ENCODE results near the gene ANKRD55.
"Not testable (repeated sequence)": the region's sequence is repeated elsewhere in the genome, so short reads cannot be mapped to it uniquely, and the experiment has no call there.

The ANKRD55 gene

DNA sequence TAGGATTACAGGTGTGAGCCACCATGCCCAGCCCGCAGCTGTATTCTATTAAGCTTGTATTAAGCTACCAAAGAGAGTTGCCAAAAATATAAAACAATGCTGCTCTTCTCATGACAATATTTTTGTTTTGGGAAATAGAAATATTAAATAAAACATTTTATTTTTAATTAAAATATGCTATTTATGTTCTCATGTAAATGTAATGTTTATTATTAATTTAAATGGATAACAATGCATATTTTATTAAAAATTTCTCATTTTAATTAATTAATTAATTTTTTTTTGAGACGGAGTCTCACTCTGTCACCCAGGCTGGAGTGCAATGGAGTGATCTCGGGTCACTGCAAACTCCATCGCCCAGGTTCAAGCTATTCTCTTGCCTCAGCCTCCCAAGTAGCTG, 117.5 kb downstream of the ANKRD55 start:
- in situ Hi-C loops (cut with MboI; ENCODE audit: low sequenced_read_pairs): no loop called here

- in situ Hi-C loops (cut with MboI; ENCODE audit: low sequenced_read_pairs): no loop called here
Measured at GRCh38 chr5:56112526-56113121, 120.5 kb downstream of the ANKRD55 start.

DNA sequence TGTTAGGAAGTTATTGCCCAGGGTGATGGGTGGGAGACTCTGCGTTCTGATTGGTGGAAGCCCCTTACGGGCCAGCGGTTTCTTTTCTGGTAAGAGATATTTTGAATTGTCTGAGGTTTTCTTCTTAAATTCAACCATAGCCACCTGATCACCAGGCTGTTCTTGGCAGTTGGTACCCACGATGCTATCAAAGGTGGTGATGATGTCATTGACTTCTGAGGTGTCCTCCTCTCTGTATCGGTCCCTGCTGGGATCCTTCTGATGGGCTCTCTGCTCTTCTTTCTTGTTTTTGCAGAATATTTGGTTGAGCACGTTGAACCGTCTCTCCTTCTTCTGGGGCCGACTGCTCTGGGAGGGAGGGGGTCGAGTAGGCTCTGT, 121.7 kb downstream of the ANKRD55 start:
- in situ Hi-C loops (cut with MboI; ENCODE audit: low sequenced_read_pairs): no loop called here

DNA sequence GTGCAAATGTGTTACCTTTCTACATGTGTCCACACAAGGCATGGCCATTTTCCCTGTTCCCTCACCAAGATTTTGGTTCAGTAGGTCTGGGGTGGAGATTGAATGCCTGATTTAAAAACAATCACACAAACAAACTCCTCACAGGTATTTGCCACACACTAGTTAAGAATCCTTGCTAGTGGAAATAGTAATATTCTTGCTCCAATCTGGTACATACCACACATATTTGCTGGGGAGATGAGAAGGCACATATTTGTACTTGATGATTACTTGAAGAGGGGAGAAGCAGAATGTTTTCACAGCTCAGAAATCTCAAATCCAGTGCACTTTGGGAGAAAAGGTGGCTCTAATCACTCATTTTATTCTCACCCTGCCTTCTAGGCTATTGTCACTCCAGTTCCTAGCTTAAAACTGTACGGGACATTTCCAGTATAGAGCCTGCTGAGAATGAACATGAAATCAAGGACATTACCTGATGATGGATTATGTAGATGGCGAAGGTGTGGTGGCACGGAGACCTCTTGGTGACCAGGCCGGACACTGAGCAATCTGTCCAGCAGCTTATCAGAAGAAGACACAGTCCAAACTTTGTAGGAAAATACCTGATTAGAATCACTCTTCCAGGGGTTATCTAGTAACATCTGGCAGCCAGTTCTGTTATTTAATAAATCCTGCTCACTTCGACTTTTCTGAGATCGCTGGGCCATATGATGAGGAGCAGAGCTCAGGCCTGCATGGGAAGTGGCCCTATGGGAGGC, 122.3 kb downstream of the ANKRD55 start:
- in situ Hi-C loops (cut with MboI; ENCODE audit: low sequenced_read_pairs): no loop called here

DNA sequence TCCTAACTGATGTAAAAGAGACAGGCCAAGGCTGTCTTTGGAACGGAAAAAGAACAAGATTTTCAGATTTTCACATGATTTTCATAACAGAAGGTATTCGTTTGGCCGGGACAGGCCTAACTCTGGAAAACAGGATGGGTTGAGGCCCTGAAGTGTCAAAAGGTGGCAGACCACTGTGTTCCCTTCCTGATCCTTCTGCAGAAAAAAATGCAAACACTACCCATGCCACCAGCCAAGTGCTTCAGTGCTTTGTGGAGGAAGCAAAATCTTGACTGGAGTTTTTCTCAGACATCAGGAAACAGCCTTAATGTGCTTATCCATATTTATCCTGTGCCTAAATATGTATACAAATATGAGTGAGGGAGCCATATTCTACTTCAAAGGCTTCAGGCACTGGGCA, 124.9 kb downstream of the ANKRD55 start:
- in situ Hi-C loops (cut with MboI; ENCODE audit: low sequenced_read_pairs): no loop called here

GRCh38 chr5:56106837-56107236, 126.3 kb downstream of the ANKRD55 start:
- in situ Hi-C loops (cut with MboI; ENCODE audit: low sequenced_read_pairs): no loop called here

GRCh38 chr5:56105511-56106291, 127.4 kb downstream of the ANKRD55 start:
- in situ Hi-C loops (cut with MboI; ENCODE audit: low sequenced_read_pairs): no loop called here

GRCh38 chr5:56102889-56103288, 130.2 kb downstream of the ANKRD55 start:
- in situ Hi-C loops (cut with MboI; ENCODE audit: low sequenced_read_pairs): no loop called here

DNA sequence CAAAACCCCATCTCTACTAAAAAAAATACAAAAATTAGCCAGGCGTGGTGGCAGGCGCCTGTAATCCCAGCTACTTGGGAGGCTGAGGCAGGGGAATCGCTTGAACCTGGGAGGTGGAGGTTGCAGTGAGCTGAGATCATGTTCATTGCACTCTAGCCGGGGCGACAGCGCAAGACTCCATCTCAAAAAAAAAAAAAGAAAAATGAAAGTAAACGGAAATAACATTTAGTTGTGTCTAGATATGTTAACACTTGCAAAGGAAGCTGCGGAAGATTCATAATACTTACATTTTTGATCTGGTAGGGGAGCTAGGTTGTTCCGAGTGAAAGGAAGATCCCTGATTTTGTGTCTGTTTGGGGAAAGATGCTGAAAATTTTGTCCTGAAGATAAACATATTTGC, 130.9 kb downstream of the ANKRD55 start:
- in situ Hi-C loops (cut with MboI; ENCODE audit: low sequenced_read_pairs): not testable (repeated sequence)

GRCh38 chr5:56101180-56101579, 131.9 kb downstream of the ANKRD55 start:
- in situ Hi-C loops (cut with MboI; ENCODE audit: low sequenced_read_pairs): no loop called here

GRCh38 chr5:56100439-56101176, 132.5 kb downstream of the ANKRD55 start:
- in situ Hi-C loops (cut with MboI; ENCODE audit: low sequenced_read_pairs): no loop called here

- in situ Hi-C loops (cut with MboI; ENCODE audit: low sequenced_read_pairs): no loop called here
Measured at GRCh38 chr5:56099346-56099745, 133.8 kb downstream of the ANKRD55 start.

DNA sequence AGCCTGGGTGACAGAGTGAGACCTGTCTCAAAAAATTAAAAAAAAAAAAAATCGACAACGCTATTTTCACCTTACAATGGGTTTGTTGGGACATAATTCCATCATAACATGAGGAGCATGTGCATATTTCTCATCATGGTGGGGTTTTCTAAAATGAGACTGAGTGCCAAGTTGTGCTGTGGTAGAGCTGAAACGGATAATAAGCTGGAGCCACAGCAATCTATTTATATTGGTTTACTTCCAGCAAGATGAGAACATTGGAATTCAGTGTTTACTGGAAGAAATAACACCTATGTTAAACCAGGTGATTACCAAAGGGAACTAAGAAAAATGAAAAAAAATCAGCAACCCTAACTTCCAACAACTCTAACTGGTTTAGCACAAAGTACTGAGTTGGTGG, 136.1 kb downstream of the ANKRD55 start:
- in situ Hi-C loops (cut with MboI; ENCODE audit: low sequenced_read_pairs): no loop called here

DNA sequence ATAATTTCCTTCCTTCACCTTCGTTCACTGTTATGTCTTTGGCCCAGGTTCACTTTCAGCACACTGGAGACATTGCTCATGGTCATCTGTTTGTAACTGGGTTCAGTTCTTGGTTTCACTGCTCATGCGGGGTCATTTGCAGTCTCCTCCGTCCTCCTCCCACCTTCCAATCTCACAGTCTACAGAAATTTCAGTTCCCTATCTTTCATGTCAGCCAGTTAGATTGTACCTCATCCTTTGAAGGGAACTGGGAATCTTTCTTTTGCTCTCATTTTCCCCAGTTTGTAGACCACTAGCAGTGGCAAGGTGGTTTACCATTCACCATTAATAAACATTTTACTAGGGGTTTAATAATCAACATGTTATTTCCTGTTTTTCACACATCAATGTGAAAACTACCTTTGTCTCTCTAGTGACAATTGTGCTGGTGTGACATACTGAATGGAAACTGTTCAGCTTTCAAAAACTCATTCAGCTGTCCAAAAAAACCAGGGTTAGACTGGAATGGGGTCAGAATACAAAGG, 137.5 kb downstream of the ANKRD55 start:
- in situ Hi-C loops (cut with MboI; ENCODE audit: low sequenced_read_pairs): no loop called here

DNA sequence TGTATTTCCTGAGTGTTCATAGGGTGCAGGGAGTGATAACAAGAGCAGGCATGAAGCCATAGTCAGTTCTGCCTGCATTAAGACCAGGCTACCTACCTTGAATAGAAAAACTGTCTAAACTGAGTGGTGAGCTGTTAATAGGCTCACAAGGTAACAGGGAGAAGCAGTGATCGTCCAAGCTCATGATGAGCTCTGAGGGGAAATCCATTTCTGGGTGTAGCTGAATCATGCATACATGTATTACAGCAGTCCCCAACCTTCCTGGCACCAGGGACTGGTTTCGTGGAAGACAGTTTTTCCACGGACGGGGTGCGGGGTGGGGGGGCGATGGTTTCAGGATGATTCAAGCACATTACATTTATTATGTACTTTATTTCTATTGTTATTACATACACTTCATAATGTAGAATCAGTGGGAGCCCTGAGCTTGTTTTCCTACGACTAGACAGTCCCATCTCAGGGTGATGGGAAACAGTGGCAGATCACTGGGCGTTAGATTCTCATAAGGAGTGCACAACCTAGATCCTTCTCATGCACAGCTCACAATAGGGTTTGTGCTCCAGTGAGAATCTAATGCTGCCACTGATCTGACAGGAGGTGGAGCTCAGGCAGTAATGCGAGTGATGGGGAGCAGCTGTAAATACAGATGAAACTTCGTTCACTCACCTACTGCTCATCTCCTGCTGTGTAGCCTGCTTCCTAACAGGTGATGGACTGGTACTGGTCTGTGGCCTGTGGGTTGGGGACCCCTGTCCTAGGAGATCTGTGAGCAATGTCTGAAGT, 138.4 kb downstream of the ANKRD55 start:
- in situ Hi-C loops (cut with MboI; ENCODE audit: low sequenced_read_pairs): no loop called here

GRCh38 chr5:56093970-56094369, 139.2 kb downstream of the ANKRD55 start:
- in situ Hi-C loops (cut with MboI; ENCODE audit: low sequenced_read_pairs): no loop called here

DNA sequence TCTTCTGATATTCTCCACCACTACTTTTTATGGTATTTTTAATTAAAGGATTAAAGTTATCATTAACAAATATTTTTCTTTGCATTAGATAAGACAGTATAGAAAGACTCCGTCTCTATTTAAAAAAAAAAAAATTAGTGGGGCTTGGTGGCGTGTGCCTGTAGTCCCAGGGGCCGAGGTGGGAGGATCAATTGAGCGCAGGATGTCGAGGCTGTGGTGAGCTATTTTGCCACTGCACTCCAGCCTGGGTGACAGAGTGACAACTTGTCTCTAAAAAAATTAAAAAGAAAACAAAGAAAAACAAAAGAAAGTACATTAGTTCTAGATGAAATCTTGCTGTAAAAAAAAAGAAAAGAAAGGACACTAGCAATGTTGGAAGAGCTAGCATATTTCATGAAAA, 141.0 kb downstream of the ANKRD55 start:
- in situ Hi-C loops (cut with MboI; ENCODE audit: low sequenced_read_pairs): no loop called here

GRCh38 chr5:56091664-56092063, 141.5 kb downstream of the ANKRD55 start:
- in situ Hi-C loops (cut with MboI; ENCODE audit: low sequenced_read_pairs): no loop called here

DNA sequence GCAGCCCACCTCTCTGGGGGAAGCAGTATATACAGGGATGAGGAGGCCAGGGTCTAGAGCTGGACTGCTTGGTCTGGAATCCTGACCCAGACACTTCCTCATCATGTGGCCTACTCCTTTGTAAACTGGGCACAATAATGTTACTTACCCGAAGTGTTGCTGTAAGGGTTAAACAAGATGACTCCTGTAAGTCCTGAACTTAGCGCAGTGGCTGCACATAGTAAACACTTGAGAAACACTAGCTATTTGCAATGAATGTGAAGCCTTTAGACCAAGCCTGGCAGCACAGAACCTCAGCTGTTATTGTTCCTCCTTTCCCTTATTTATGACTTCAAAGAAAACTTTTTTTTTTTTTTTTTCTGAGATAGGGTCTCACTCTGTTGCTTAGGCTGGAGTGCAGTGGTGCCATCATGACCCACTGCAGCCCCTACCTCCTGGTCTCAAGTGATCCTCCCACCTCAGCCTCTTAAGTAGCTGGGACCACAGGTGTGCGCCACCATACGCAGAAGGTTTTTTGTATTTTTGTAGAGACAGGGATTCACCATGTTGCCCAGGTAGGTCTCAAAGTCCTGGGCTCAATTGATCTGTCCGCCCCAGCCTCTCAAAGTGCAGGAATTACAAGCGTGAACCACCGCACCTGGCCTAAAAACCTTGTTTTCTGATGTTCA, 142.2 kb downstream of the ANKRD55 start:
- in situ Hi-C loops (cut with MboI; ENCODE audit: low sequenced_read_pairs): no loop called here

All from HL-60/S4 (cell line).